Left colon (tissue), 2 donors: ENCODE results near the gene BMP4. TPM values are rescaled to one million over a fixed set of nuclear protein-coding genes. Genes with fewer than 3 reads are reported as not detected.
"Not testable (repeated sequence)": the region's sequence is repeated elsewhere in the genome, so short reads cannot be mapped to it uniquely, and the experiment has no call there.

Source experiments
- ATAC-seq: fragments of 200-7000 bp; cut with Tn5 transposase; one replicate; pipeline ENCODE4 v1.9.1; 2020; ENCODE audit warnings: mild to moderate bottlenecking, moderate library complexity
- DNase-seq, 2 donors: peaks; one replicate each; pipeline ENCODE4 v3.0.0-alpha.2; 2020
- intact Hi-C, 2 donors: fragments of 100-400 bp; cut with DNase I in 1 of 2; cut with micrococcal nuclease in 1 of 2; formaldehyde crosslinking; loops; one replicate each; pipeline versions ENCODE4 v1.11.2 to v1.14.0; 2022; cut with DNase I, micrococcal nuclease
- long read RNA-seq: library from polyadenylated mRNA; unstranded; transcript quantifications from one replicate; pipeline ENCODE4 v2.0.0, GENCODE V29; 2021
- total RNA-seq, 2 donors: library from RNA; stranded (reverse); fragmentation: NEBNext Ultra II Directional; extraction: Animal tissue kit (Norgen Biotek cat#: 25700); gene quantifications; one replicate each; pipeline ENCODE4 v1.2.1, GENCODE V29; 2021
- donor health status: DM: no; HTN: no; CAD: no.
- donor health status: DM: yes; HTN: yes; CAD: no.

BMP4 gene
- 10 to 100 TPM in 1 of 2 donors, 1 to 10 TPM in 1; 6.4 to 17.3 TPM for total RNA-seq
- long read RNA-seq, transcript BMP4-201 (4 exons, 1,917 nt): major isoform, 6 of 11 reads
- long read RNA-seq, partial matches to known transcripts: 1 of 11 reads
- long read RNA-seq, other reads (novel, unspliced or antisense): 1 of 11 reads

DNA sequence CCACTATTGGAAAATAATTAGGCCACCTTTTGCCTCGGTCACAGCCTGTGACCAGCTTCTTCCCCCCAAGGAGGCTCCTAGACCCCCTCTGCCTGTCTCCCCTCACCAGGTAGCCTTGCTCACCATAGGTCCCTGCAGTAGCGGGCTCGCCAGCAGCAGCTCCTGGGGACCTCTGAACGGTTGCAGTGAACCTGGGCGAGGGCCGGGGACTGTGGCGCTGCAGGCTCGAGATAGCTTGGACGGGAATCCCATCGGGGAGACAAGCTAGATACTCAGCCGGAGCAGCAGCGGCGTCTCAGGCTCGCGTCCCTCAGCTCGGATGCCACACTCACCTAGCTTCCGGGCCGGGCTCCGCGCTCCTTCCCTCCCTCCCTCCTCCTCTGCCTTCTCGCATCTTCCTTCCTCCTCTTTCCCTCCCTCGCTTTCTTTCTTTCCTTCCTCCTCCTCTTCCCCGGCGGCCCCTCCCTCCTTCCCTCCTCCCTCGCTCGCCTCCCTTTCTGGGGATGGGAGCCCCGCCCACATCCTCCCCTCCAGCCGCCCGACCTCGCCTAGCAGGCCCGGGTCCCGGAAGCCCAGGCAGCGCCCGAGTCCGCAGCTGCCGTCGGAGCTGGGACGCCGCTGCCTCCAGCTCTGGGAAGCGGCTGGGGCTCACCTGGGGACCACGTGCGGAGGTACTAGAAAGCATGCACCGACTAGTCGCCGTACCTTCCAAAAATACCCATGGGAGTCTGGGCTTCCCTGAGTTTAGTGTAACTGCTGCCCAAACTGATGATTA, at the start of gene BMP4:
BMP4 (minus strand) TSS at position 399 of the 775 bp plus-strand sequence. CDS start 4,603 bp downstream, outside the sequence.
- ATAC-seq (peak; percentile 69), DNase-seq (peak; percentile 82 to 85)
- intact Hi-C loops: loop anchor here in 1 of 2 donors (10.0 kb wide), 1 partner anchor 422 kb away; no protein-coding TSS in a partner anchor

DNA sequence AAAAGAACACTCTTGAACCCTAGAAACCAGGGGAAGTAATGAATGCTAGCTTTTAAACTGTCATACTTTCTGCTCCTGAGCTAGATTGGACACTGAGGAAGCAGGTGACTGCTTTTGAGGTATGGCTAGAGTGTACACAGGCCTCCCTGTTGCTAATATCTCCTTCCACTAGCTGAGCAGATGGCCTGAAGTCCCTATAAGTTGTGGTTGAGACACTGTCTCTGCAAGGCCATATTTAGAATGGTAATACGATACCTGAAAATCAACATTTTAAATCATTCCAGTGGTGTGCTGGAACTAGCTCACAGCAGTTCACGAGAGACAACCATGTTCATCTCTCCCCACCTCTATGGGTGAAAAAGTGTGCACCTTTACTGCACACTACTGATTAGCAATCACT, 46.4 kb upstream of the BMP4 start:
- intact Hi-C loops: no loop called here
- ATAC-seq (no peak), DNase-seq (no peak)

DNA sequence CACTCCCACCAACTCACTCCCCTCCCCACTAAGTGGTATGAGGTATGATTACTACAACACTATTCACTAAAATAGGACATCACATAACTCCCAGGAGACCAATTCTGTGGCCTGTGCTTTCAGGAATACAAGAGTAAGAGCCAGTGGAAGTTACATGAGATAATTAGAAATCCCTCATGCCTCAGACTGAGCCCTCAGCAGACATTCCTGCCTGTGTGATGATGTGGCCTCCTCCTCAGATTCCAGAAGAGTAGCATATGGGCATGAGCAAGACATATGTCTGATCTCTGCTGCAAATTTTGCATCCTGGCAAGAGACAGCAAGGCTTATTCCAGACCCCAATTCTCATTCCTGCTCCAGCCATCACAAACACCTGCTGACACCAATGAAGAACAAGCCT, 46.0 kb upstream of the BMP4 start:
- no peak for DNase-seq
- intact Hi-C loops: no loop called here
- ATAC-seq: no peak

DNA sequence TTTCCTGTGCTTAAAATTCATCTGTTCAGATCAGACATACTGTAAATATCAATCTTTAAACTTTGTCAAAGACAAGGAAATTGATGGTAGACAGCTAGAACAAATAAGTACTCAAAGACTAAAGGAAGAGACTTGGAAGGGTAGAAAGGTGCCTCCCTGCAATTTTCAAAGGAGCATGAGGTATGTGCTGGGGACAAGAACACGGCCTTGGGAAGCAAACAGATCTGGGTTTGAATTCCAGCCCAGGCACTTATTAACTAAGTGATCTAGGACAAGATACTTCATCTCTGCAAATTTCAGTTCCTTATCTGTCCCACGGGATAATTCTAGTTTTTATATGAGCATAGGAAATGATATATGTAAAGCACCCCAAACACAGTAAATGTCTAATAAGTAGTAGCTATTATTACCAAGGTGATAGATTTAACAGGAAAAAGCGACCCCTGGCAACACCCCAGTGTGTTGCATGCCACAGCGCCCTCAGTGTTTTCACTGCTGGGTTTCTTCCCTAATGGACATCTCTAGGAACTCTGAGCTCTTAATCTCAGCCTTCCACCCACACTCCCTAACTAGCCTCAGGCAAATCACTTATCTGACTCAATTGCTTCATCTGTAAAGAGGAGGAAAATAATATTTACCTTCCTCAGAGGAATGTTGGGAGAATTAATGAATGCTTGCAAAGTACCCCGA, 44.7 kb upstream of the BMP4 start:
- ATAC-seq (no peak), DNase-seq (no peak)
- intact Hi-C loops: no loop called here

DNA sequence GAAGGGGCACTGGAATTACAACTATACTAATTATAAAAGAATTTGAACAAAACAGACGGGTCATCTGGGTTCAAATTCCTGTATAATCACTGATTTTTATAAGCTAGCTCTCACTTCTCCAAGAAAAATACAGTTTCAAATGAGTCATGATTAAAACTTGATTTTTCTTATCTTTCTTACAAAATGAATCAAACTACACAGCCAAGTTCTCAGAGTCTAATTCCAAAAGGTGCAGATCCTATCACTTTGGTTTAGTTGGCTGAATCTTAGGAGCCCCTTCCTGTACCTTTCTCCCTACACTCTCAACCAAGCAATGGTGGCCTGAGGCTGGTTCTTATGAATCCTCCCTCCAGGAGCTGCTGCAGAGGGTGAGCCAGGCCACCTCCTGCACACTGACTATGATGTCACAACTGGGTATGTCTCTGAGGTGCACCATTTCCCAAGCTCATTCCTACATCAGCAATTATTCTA, 43.8 kb upstream of the BMP4 start:
- ATAC-seq: no peak
- no peak for DNase-seq
- intact Hi-C loops: no loop called here

DNA sequence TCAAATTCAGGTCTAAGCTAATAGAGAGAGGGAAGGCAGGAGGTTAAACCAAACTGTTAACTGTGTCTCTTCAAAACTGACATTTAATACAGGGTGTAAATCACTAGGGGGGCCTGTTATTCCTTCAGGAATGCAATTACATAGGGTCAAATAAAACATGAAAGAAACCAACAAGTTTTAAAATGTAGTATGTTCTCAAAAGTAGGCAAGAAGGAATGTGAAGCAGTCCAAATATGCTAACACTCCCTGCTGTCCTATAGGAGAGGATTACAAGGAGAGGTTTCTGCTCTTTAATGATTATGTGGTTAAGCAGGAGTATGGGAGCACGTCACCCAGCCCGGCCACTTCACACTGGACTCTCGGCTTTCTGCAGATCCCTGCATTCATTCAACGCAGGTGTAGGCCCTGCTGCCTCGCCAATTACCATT, 42.5 kb upstream of the BMP4 start:
- ATAC-seq: no peak
- intact Hi-C loops: no loop called here
- DNase-seq: no peak

DNA sequence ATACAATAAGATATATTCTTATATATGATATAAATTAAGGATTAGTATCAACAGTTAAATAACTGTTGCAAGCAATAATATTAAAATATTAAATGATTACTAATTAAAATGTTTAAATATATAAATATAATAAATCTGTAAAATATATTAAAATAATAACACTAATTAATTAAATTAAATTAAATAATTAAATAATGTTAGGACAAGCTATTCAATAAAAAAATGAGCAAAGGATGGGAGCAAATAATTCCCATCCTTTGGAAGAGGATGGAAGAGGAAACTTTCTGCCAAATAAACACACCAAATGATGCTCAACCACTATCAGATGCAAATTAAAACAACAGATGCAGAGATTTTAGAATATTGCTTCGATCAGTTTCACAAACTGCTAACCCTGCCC, 39.4 kb upstream of the BMP4 start:
- ATAC-seq (no peak), DNase-seq (no peak)
- intact Hi-C loops: no loop called here

DNA sequence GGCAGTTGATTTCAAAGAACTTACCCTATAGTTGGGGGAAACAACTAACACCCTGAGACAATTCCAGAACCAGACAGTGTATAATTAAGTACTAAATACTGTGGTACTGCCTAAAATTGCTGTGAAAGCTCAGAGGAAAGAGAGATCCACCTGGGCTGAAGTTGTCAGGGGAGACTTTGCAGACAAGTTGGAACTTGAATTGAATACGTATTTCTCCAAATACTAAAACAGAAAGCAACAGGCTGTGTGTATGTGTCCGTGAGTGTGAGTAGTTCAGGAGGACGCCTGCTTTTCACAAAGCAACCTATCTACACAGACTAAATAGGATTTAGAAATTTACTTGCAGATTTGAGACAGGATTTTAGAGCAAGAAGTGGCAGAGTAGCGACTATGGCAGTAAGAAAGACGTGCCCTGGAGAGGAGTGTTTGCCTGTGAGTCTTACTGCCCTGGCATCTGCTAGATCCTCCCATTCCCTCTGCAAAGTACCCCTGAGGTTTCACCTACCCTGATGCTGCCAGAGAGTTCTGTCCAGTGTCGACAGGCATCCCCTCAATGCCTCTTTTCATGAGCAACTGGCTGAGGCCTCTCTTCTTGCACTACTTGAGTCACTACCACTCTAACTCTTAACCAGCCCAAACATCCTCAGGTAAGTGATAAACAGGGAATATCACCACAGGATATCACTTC, 37.4 kb upstream of the BMP4 start:
- DNase-seq (no peak), ATAC-seq (no peak)
- intact Hi-C loops: no loop called here

DNA sequence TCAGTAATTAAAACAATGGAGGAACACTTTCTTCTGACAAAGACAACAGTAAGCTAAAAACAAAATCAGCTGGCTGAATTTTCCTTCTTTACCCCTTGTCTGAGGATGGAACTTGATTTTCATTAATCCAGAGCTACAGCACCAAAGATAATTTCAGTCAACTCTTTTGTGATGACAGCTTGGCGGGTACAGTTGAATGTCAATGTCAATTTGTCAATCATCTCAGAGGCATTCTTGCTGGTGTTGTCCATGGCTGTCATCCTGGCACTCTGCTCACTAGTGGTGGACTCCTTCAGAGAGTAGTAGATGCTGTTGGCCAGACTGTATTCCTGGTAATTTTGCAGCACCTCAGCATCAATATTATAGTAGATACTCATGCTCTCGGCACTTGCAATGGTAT, 34.4 kb upstream of the BMP4 start:
- DNase-seq (no peak), ATAC-seq (no peak)
- intact Hi-C loops: no loop called here

DNA sequence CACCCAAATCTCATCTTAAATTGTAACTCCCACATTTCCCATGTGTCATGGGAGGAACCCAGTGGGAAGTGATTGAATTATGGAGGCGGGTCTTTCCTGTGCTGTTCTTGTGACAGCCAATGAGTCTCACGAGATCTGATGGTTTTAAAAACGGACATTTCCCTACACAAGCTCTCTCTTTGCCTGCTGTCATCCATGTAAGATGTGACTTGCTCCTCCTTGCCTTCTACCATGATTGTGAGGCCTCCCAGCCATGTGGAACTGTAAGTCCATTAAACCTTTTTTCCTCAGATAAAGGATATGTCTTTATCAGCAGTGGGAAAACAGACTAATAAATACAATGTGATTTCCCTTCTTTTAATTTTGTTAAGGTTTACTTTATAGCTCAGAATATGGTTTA, 30.1 kb upstream of the BMP4 start:
- ATAC-seq, DNase-seq, intact Hi-C loops: not testable (repeated sequence)

DNA sequence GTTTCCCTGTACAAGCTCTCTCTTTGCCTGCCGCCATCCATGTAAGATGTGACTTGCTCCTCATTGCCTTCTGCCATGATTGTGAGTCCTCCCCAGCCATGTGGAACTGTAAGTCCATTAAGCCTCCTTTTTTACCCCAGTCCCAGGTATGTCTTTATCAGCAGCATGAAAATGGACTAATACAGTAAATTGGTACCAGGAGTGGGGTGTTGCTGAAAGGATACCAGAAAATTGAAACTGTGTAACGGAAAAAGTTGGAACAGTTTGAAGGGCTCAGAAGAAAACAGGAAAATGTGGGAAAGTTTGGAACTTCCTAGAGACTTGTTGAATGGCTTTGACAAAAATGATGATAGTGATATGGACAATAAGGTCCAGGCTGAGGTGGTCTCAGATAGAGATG, 28.3 kb upstream of the BMP4 start:
- DNase-seq, ATAC-seq, intact Hi-C loops: not testable (repeated sequence)

DNA sequence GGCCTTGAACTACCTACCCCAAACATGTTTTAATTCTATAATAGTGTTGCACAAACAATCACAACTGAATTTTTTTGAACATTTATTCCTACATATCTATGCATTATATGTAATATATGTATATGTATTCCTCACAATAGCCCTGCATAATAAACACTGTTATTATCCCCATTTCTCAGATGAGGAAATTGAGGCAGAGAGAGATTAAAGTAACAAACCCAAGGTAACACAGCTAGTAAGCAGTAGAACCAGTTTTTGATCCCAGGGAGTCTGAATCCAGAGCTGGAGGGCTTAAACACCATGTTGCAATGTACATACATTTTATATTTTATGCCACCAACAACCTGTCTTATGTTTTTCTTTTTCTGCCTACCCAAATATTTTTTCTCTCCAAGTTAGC, 26.5 kb upstream of the BMP4 start:
- intact Hi-C loops: no loop called here
- ATAC-seq: no peak
- no peak for DNase-seq

DNA sequence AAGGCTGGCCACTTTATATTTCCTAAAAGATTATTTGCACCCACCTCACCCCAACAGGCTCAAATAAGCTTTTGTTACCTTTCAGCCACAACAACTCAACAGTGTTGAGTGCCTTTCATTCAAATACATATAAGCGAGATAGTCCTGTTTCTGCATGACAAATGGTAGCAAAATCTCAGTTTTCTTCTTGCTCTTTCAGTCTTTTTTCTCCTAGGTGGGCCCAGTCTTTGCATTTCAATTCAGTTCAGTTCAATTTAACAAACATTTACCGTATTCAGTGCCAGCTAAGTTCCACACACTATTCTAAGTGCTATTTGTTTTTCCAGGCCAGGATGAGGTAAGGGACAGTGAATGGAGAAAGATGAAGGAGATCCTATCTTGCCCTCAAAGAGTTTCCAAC, 25.9 kb upstream of the BMP4 start:
- ATAC-seq (no peak), DNase-seq (no peak)
- intact Hi-C loops: no loop called here

DNA sequence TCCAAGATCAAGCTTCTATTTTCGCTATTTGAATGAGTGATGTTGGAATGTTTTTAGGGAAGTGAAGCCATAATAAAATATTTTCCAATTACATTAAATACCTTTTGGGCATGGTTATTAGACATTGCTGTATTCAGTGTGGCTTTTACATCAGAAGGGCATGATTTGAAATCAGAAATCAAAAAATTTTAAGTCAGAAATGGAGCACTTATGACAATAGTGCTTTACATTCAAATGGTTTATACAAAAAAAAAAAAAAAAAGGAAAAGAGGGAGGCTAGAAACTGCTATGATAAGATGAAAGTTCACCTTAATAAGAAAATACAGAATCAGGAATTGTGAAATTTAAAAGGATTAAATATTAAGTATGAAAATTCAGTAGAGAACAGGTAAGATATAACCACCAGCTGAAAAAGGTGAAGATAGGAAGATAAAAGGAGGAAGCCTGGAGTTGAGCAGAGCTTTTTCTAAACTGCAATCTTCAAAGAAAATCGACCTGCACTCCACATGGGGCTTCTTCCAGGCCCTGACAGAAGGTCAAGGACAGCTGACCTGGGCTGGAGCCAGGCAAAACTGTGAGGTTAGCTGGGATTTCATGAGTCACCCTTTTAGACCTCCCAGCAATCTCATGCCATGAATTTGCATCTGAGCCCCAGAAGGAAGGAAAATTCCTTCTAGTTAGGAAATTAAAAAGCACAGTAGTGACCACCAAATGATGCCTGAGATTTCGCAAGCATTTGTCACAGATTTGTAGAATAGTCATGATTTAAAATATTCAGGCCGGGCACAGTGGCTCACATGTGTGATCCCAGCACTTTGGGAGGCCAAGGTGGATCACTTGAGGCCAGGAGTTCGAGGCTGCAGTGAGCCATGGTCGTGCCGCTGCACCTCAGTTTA, 23.4 kb upstream of the BMP4 start:
- intact Hi-C loops: no loop called here
- DNase-seq: no peak
- ATAC-seq: no peak

DNA sequence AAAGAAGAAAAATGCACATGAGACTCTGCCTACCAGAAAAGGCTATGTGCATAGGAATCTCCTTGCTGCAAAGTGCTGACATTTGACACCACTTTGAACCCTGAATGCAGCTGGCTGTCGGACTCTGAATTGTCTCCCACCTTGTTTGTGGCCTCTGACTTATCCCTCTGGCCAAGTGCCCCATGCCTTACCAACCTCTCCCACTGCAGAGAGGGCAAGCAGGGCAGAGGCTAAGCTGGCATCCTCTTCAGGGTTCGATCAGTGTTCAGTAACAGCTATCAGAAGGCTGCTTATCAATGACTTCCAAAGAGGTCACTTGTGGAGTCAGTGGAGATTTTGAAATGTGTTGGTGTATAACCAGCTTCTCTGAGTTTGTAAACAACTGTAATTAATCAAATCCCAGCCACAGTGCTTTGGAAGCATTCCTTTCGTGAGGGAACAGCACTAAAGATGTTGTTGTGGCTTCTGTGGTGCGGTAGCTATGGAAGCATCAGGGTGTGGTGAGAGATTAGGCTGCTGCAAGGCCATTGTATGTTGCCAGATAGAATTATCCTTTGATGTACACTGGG, 22.6 kb upstream of the BMP4 start:
- ATAC-seq (no peak), DNase-seq (no peak)
- intact Hi-C loops: no loop called here

DNA sequence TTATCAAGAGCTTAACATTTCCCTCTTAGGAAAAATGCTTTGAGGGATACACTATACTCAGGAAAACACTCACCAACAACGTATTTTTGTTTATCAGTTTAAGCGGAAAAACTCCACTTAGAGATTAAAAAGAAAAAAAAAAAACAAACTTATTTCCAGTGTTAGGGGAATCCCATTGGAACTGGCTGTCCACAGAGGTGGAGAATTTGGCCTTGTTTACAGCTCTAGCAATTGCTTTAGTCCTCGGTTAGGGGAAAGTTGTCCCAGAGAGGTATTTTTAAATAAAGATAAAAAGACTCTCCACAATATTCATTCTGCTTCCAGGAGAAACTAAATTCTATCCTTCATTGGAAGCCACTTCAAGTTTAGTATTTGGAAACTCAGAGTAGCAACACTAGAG, 21.6 kb upstream of the BMP4 start:
- intact Hi-C loops: no loop called here
- ATAC-seq (no peak), DNase-seq (no peak)

DNA sequence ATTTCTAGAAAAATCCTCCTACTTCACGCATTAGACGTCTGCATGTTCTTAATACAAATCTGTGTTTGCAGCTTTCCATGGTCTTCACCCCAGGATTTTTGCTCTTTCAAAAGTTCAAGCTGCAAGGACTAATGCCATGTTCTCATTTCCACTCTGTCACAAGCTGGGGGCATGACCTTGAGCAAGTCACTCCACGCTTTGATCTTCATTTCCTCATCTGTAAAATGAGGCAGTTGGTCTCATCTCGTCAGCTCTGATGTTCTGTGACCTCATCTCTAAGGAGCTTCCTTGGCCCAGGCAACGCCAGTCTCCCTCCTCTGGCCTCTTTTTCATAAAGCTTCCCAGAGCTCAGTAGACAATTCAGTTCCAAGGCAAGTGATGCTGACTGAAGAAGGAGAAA, 18.8 kb upstream of the BMP4 start:
- intact Hi-C loops: no loop called here

DNA sequence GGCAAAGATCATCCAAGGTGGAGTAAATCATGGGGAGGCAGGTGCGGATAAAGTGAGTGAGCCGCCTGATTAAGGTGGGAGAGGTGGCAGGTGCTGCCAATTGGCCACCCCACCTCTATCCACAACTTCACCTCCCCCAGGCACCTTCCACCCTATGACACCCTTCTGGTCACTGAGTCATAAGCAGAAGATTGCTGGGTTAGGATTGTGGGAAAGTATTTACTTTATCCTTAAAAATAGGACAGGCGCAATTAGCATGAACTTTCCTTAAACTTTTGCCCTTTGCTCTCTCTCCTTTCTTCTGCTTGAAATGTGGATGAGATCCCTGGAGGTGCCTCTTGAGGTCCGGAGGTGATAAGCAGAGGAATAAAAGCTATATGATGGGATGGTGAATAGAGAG, 14.9 kb upstream of the BMP4 start:
- DNase-seq (no peak), ATAC-seq (peak; percentile 22)
- intact Hi-C loops: no loop called here

More for the DNA sequence above, 18.8 kb upstream of the BMP4 start:
- DNase-seq: no peak
- no peak for ATAC-seq
